ENCODE measurements around the gene PRKCH. TPM values are rescaled to one million over a fixed set of nuclear protein-coding genes. Genes with fewer than 3 reads are reported as not detected.

Gene PRKCH
- total RNA-seq, 1 donor from 2014 or later: 19.1 TPM

DNA sequence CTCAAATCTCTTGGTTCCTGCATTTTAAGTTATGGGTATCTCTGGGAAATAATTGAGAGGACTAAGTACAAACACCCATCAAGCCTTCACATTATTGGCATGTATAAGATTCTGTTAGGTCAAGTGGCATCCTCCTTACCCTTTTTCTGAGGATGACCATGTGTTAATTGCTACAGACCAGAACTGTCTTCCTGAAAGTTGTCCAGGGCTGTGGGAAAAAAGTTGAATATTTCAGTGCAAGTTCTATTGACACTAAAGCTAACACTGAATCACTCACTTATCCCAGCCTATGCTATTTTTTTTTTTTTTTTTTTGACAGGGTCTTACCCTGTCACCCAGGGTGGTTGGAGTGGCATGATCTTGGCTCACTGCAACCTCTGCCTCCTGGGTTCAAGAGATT, 243.8 kb downstream of the PRKCH start:
- no peaks in the 10 kb centered on the region for H3K9me3 Mint-ChIP-seq
- peaks cover 16% of the 10 kb centered on the region for H3K27me3 Mint-ChIP-seq
- no peaks in the 10 kb centered on the region for H3K36me3 Mint-ChIP-seq
- H3K4me3 Mint-ChIP-seq: no peak overlapping the region
- peaks cover 74% of the 10 kb centered on the region for H3K4me1 Mint-ChIP-seq (ENCODE audit: unreplicated experiment)
- peak overlapping the region; percentile 80 for H3K27ac Mint-ChIP-seq
- TF ChIP-seq, protein P1, sequence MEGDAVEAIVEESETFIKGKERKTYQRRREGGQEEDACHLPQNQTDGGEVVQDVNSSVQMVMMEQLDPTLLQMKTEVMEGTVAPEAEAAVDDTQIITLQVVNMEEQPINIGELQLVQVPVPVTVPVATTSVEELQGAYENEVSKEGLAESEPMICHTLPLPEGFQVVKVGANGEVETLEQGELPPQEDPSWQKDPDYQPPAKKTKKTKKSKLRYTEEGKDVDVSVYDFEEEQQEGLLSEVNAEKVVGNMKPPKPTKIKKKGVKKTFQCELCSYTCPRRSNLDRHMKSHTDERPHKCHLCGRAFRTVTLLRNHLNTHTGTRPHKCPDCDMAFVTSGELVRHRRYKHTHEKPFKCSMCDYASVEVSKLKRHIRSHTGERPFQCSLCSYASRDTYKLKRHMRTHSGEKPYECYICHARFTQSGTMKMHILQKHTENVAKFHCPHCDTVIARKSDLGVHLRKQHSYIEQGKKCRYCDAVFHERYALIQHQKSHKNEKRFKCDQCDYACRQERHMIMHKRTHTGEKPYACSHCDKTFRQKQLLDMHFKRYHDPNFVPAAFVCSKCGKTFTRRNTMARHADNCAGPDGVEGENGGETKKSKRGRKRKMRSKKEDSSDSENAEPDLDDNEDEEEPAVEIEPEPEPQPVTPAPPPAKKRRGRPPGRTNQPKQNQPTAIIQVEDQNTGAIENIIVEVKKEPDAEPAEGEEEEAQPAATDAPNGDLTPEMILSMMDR (conservative IDR thresholded peaks at IDR 0.05): no peak
- no peak for DNase-seq (ENCODE audit: extremely low spot score, unreplicated experiment)

DNA sequence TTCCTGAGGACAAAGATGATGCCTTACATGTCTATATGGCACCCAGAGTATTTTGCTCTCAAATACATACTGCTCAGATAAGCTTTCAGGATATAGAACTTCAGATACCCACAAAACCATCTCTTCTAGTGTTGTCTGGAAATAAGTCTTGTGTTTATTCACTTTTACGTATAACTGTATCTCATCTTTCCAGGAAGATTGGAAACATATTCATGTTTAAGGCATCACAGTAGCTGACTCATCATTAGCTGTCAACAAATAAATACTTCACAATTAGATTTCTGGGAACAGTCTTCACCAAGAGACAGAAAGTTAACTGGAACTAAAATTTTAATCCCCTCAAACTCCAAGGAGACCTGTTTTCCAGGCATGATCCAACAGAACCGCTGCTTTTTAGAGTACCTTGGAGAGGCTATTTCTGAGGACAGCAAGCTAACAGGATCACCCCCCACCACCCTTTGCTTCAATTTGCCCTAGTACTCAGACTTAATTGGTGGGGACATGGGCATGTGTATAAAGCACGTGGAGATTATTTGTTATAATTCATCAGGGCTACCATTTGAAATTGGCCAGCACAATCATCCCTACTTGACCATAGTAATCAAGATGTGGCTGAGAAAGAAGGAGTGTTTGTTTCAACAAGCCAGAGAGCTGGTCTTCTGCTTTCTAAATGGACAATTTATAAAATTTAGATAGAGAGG, 244.6 kb downstream of the PRKCH start:
- H3K36me3 Mint-ChIP-seq: no peaks in the 10 kb centered on the region
- H3K4me1 Mint-ChIP-seq (ENCODE audit: unreplicated experiment): peaks cover 73% of the 10 kb centered on the region
- no peak overlapping the region for H3K4me3 Mint-ChIP-seq
- no peak for DNase-seq (ENCODE audit: extremely low spot score, unreplicated experiment)
- no peaks in the 10 kb centered on the region for H3K9me3 Mint-ChIP-seq
- H3K27me3 Mint-ChIP-seq: peaks cover 22% of the 10 kb centered on the region
- peak overlapping the region; percentile 63 for H3K27ac Mint-ChIP-seq
- TF ChIP-seq, protein P1 (conservative IDR thresholded peaks at IDR 0.05): no peak

DNA sequence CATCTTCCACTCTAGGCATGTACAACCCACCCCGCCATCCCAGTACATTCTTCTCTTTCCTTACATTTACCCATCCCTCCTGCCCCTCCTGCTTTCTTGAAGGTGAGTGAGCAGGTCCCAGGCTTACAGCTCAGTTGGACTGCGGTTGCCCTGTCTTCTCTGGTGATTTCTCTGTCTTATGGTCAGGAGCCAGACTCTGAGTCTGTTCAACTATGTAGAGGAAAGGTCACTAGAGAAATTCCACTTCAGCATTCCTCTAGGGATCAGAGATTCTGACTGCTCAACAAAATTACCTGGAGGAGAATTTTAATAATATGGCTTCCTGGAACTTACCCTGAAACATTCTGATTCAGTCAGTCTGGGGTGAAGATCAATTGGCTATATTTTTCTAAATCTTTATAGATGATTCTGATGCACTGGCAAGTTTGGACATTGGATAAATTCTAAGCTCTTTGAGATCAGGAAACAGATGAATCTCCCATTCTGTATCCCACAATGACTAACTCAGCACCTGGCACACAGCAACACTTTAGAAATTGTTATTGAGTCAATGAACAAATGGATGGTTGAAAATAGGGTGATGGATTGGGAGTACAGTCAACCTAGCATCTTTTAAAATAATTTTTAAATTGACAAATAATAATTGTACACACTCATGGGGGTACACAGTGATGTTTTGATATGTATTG, 245.3 kb downstream of the PRKCH start:
- Mint-ChIP-seq H3K27ac (peak overlapping the region; percentile 63), H3K9me3 (no peaks in the 10 kb centered on the region), H3K27me3 (peaks cover 27% of the 10 kb centered on the region), H3K4me1 (ENCODE audit: unreplicated experiment) (peaks cover 66% of the 10 kb centered on the region), H3K4me3 (no peak overlapping the region), H3K36me3 (no peaks in the 10 kb centered on the region)
- TF ChIP-seq, protein P1 (conservative IDR thresholded peaks at IDR 0.05): no peak
- DNase-seq (ENCODE audit: extremely low spot score, unreplicated experiment): no peak

DNA sequence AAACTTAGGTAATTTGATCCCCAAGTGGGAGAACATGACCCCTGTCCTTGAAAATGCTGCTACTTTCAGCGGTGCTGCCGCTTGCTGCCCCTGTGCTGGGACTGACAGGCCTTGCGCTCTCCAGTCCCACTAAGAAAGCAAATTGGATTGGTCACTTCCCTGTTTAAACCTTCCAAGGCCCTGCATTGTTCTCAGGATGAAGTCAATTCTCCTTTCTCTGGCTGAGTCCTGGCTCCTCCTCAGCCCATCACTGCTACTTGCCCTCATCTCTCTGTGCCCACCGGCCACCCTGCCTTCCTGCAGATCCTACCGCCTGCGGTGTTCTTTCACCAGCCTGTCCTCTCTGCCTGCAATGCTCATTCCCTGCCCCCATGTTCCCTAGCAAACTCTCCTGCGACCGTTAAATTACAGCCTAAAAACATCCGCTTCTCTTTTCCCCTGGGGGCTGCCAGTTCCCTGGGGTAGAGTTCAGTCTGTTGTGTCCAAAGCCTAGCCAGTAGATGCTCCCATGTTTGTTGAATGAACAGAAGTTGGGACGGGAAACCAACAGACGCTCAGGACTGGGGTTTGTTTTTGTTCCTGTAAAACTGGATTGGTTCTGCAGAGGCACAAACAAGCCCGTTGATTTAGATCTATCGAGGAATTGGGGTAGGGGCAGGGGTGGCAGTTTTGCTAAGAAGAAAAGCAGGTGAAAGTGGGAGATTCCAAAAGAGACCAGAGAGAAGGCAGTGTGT, 246.6 kb downstream of the PRKCH start:
- Mint-ChIP-seq H3K27ac (peak overlapping the region; percentile 23), H3K27me3 (peaks cover 28% of the 10 kb centered on the region), H3K4me3 (peak overlapping the region; percentile 70), H3K4me1 (ENCODE audit: unreplicated experiment) (peaks cover 56% of the 10 kb centered on the region), H3K36me3 (no peaks in the 10 kb centered on the region), H3K9me3 (no peaks in the 10 kb centered on the region)
- TF ChIP-seq, protein P1 (conservative IDR thresholded peaks at IDR 0.05): no peak
- no peak for DNase-seq (ENCODE audit: extremely low spot score, unreplicated experiment)

DNA sequence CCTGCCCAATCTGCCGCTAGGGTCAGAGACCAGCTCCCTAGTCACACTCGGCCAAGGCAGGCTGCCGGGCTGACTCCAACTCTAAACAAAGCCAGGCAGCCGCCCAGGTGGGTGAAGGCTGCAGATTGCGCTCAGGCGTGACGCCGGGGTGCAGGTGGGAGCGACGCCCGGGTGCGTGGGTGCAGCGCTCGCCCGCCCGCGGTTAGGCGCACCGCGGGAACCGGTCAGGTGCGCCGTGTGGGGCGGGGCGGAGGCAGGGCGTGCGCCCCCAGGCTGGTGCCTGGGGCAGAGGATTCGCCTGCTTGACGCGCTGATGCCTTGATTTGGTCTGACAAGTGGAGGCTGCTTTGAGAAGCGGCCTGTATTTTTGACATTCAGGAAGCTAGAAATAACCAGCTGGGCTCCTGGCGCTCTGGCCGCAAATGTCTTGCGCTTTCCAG, 247.2 kb downstream of the PRKCH start:
- Mint-ChIP-seq H3K27ac (peak overlapping the region; percentile 23), H3K36me3 (no peaks in the 10 kb centered on the region), H3K27me3 (peaks cover 28% of the 10 kb centered on the region), H3K9me3 (no peaks in the 10 kb centered on the region), H3K4me3 (peak overlapping the region; percentile 70), H3K4me1 (ENCODE audit: unreplicated experiment) (peaks cover 57% of the 10 kb centered on the region)
- TF ChIP-seq, protein P1 (conservative IDR thresholded peaks at IDR 0.05): peak; percentile 52
- no peak for DNase-seq (ENCODE audit: extremely low spot score, unreplicated experiment)

All from type B pancreatic cell (in vitro differentiated cells).